Measurements from ENCODE around the gene RDX. TPM values are rescaled to one million over a fixed set of nuclear protein-coding genes. Genes with fewer than 3 reads are reported as not detected.

RDX gene
- total RNA-seq, 1 experiment from 2014 or later, result 196 TPM

DNA sequence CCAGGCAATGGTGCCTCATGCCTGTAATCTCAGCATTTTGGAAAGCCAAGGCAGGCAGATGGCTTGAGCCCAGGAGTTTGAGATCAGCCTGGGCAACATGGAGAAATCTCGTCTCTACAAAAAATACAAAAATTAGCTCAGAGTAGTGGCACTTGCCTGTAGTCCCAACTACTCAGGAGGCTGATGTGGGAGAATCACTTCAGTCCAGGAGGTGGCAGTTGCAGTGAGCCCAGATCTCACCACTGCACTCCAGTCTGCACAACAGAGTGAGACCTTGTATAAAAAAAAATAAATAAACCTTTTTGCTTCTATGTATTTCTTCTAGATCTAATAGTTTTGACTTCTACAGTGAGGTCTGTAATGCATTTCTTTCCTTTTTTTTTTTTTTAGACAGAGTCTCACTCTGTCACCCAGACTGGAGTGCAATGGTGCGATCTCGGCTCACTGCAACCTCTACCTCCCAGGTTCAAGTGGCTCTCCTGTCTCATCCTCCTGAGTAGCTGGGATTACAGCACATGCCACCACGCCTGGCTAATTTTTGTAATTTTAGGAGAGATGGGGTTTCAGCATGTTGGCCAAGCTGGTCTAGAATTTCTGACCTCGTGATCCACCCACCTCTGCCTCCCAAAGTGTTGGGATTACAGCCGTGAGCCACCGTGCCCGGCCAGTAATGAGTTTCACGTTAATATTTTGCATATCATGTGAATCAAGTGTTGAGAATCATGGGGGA, 18.1 kb upstream of the RDX start:
- Histone ChIP-seq H3K4me1 (replicated peaks; ENCODE audit: insufficient read depth) (peaks cover 54% of the 10 kb centered on the region), H3K27ac (no peak overlapping the region), H3F3A (ENCODE audit: insufficient read depth, low read depth) (peaks cover 20% of the 10 kb centered on the region), H3K79me2 (ENCODE audit: low read depth) (no peaks in the 10 kb centered on the region), H3K9me3 (ENCODE audit: insufficient read depth, low read depth) (no peaks in the 10 kb centered on the region; the same call in 1 of the 2 replicates), H3K4me2 (no peak overlapping the region), H3K27me3 (ENCODE audit: insufficient read depth, low read depth) (no peaks in the 10 kb centered on the region), H2AFZ (no peak overlapping the region), H3K9me2 (ENCODE audit: insufficient read depth) (peaks cover 10% of the 10 kb centered on the region; the same call in 1 of the 2 replicates), H4K20me1 (ENCODE audit: insufficient read depth) (no peaks in the 10 kb centered on the region), H3K36me3 (ENCODE audit: low read depth) (no peaks in the 10 kb centered on the region), H3K4me3 (no peak overlapping the region)
- BruUV-seq (replicated peaks), result no TSS peak
- intact Hi-C loops (cut with micrococcal nuclease; ENCODE audit: unreplicated experiment), result no loop called here
- no peak for TF ChIP-seq EZH2 (IDR thresholded peaks at IDR 0.05; ENCODE audit: low read depth)
- TF ChIP-seq, protein P1, sequence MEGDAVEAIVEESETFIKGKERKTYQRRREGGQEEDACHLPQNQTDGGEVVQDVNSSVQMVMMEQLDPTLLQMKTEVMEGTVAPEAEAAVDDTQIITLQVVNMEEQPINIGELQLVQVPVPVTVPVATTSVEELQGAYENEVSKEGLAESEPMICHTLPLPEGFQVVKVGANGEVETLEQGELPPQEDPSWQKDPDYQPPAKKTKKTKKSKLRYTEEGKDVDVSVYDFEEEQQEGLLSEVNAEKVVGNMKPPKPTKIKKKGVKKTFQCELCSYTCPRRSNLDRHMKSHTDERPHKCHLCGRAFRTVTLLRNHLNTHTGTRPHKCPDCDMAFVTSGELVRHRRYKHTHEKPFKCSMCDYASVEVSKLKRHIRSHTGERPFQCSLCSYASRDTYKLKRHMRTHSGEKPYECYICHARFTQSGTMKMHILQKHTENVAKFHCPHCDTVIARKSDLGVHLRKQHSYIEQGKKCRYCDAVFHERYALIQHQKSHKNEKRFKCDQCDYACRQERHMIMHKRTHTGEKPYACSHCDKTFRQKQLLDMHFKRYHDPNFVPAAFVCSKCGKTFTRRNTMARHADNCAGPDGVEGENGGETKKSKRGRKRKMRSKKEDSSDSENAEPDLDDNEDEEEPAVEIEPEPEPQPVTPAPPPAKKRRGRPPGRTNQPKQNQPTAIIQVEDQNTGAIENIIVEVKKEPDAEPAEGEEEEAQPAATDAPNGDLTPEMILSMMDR (conservative IDR thresholded peaks at IDR 0.05), result no peak
- ChIA-PET CTCF (no interaction called here), POLR2A (ENCODE audit: unreplicated experiment) (no interaction called here)
- DNase-seq, result no peak

GRCh38 chr11:110312670-110313069, 16.3 kb upstream of the RDX start:
- Histone ChIP-seq H3K9me3 (ENCODE audit: insufficient read depth, low read depth) (no peaks in the 10 kb centered on the region; the same call in 1 of the 2 replicates), H2AFZ (0 out of 2 replicates have a peak overlapping the region, but pooled peaks have one; percentile 40), H4K20me1 (ENCODE audit: insufficient read depth) (no peaks in the 10 kb centered on the region), H3F3A (ENCODE audit: insufficient read depth, low read depth) (peaks cover 21% of the 10 kb centered on the region), H3K27me3 (ENCODE audit: insufficient read depth, low read depth) (no peaks in the 10 kb centered on the region), H3K4me2 (peak overlapping the region; percentile 49; the same call in 1 of the 2 replicates), H3K4me1 (replicated peaks; ENCODE audit: insufficient read depth) (peaks cover 52% of the 10 kb centered on the region), H3K27ac (peak overlapping the region; percentile 92), H3K4me3 (no peak overlapping the region), H3K36me3 (ENCODE audit: low read depth) (no peaks in the 10 kb centered on the region), H3K79me2 (ENCODE audit: low read depth) (no peaks in the 10 kb centered on the region), H3K9me2 (ENCODE audit: insufficient read depth) (peaks cover 10% of the 10 kb centered on the region; the same call in 1 of the 2 replicates)
- BruUV-seq (replicated peaks), result no TSS peak
- ChIA-PET POLR2A (ENCODE audit: unreplicated experiment) (interaction anchor here (0.6 kb wide), 2 partner anchors 16 to 51 kb away, joined by 3 to 6 read pairs; no protein-coding TSS in a partner anchor), CTCF (no interaction called here)
- intact Hi-C loops (cut with micrococcal nuclease; ENCODE audit: unreplicated experiment), result no loop called here
- DNase-seq, result no peak
- TF ChIP-seq EZH2 (IDR thresholded peaks at IDR 0.05; ENCODE audit: low read depth), result no peak
- TF ChIP-seq, protein P1 (conservative IDR thresholded peaks at IDR 0.05), result no peak

- no peak for TF ChIP-seq EZH2 (IDR thresholded peaks at IDR 0.05; ENCODE audit: low read depth)
- TF ChIP-seq, protein P1 (conservative IDR thresholded peaks at IDR 0.05), result no peak
- H3K4me1 ChIP-seq (replicated peaks; ENCODE audit: insufficient read depth), result peaks cover 45% of the 10 kb centered on the region
- H3F3A ChIP-seq (ENCODE audit: insufficient read depth, low read depth), result peaks cover 17% of the 10 kb centered on the region
- intact Hi-C loops (cut with micrococcal nuclease; ENCODE audit: unreplicated experiment), result no loop called here
- H2AFZ ChIP-seq, result peak overlapping the region; percentile 40; the same call in 1 of the 2 replicates
- peak; percentile 32 to 83 for DNase-seq
- no peaks in the 10 kb centered on the region for H3K27me3 ChIP-seq (ENCODE audit: insufficient read depth, low read depth)
- H3K79me2 ChIP-seq (ENCODE audit: low read depth), result no peaks in the 10 kb centered on the region
- no peaks in the 10 kb centered on the region for H3K36me3 ChIP-seq (ENCODE audit: low read depth)
- H3K4me3 ChIP-seq, result no peak overlapping the region
- H3K9me3 ChIP-seq (ENCODE audit: insufficient read depth, low read depth), result no peaks in the 10 kb centered on the region; the same call in 1 of the 2 replicates
- peaks cover 5% of the 10 kb centered on the region; the same call in 1 of the 2 replicates for H3K9me2 ChIP-seq (ENCODE audit: insufficient read depth)
- no TSS peak for BruUV-seq (replicated peaks)
- CTCF ChIA-PET, result no interaction called here
- H3K4me2 ChIP-seq, result peak overlapping the region; percentile 49
- H4K20me1 ChIP-seq (ENCODE audit: insufficient read depth), result no peaks in the 10 kb centered on the region
- POLR2A ChIA-PET (ENCODE audit: unreplicated experiment), result interaction anchor here (0.6 kb wide), 2 partner anchors 17 to 51 kb away, joined by 3 to 6 read pairs; no protein-coding TSS in a partner anchor
- H3K27ac ChIP-seq, result peak overlapping the region; percentile 92
Observed at GRCh38 chr11:110311783-110312579, 15.6 kb upstream of the RDX start.

Data from PC-9 (cell line).